Neuronal stem cell (in vitro differentiated cells): ENCODE results near the gene SLC22A7.

ENCODE experiments used
- DNase-seq: peaks from one replicate; pipeline ENCODE4 v3.0.0-alpha.2; 2013; ENCODE audit warnings: low spot score
- H2AFZ ChIP-seq: one replicate; pipeline ENCODE4 v1.6.1; 2013; ENCODE audit warnings: mild to moderate bottlenecking, low read length, inconsistent platforms
- H2AK5ac ChIP-seq: 2 replicates; pipeline ENCODE4 v1.6.1; 2013; ENCODE audit warnings: low read depth, mild to moderate bottlenecking, inconsistent platforms, low read length, moderate library complexity, mixed read lengths
- H2BK120ac ChIP-seq: 2 replicates; pipeline ENCODE4 v1.6.1; 2013; ENCODE audit warnings: low read depth, mild to moderate bottlenecking, inconsistent platforms, low read length, moderate library complexity, mixed read lengths
- H2BK12ac ChIP-seq: one replicate; pipeline ENCODE4 v1.6.1; 2013; ENCODE audit warnings: low read length, inconsistent platforms
- H2BK15ac ChIP-seq: 2 replicates; pipeline ENCODE4 v1.6.1; 2013; ENCODE audit warnings: mild to moderate bottlenecking, low read length, inconsistent platforms, mixed read lengths
- H2BK5ac ChIP-seq: one replicate; pipeline ENCODE4 v1.6.1; 2013; ENCODE audit warnings: inconsistent platforms, mild to moderate bottlenecking, low read length, moderate library complexity
- H3K14ac ChIP-seq: one replicate; pipeline ENCODE4 v1.6.1; 2013; ENCODE audit warnings: low read length, inconsistent platforms
- H3K18ac ChIP-seq: 2 replicates; pipeline ENCODE4 v1.6.1; 2013; ENCODE audit warnings: low read length, inconsistent platforms
- H3K23ac ChIP-seq: 2 replicates; pipeline ENCODE4 v1.6.1; 2013; ENCODE audit warnings: low read depth, mild to moderate bottlenecking, mixed read lengths, low read length, inconsistent platforms; ENCODE audit not compliant: poor library complexity
- H3K27ac ChIP-seq: replicated peaks from 3 replicates; pipeline ENCODE4 v1.5.1; 2013; ENCODE audit warnings: low read length, inconsistent platforms
- H3K27me3 ChIP-seq, 3 experiments: 2 replicates each; pipeline ENCODE4 v1.6.1; 2013; ENCODE audit warnings: low read length in 3 of 3, mild to moderate bottlenecking in 2 of 3, inconsistent platforms in 1 of 3, low read depth in 1 of 3, mixed read lengths in 1 of 3, moderate library complexity in 1 of 3; ENCODE audit not compliant: control insufficient read depth in 3 of 3, insufficient read depth in 3 of 3
- H3K36me3 ChIP-seq, 2 donors: replicated peaks in 1 of 2; 2 replicates each; pipeline ENCODE4 v1.6.1; 2013; ENCODE audit warnings: low read length in 2 of 2; ENCODE audit not compliant: control insufficient read depth in 2 of 2, insufficient read depth in 2 of 2
- H3K4ac ChIP-seq: 2 replicates; pipeline ENCODE4 v1.6.1; 2013; ENCODE audit warnings: inconsistent platforms, mild to moderate bottlenecking, low read length, moderate library complexity
- H3K4me1 ChIP-seq, 2 donors: 1 replicate in 1 of 2; 2 replicates in 1 of 2; pipeline ENCODE4 v1.6.1; 2013; ENCODE audit warnings: low read length in 2 of 2, low read depth in 1 of 2; ENCODE audit not compliant: control insufficient read depth in 2 of 2, insufficient read depth in 1 of 2
- H3K4me2 ChIP-seq: one replicate; pipeline ENCODE4 v1.6.1; 2013; ENCODE audit warnings: mild to moderate bottlenecking, low read length, inconsistent platforms; ENCODE audit not compliant: insufficient read depth, poor library complexity, severe bottlenecking
- H3K4me3 ChIP-seq, 2 donors: 2 replicates each; pipeline ENCODE4 v1.5.1; 2013; ENCODE audit warnings: low read length in 2 of 2, mild to moderate bottlenecking in 2 of 2, inconsistent platforms in 1 of 2, moderate library complexity in 1 of 2
- H3K79me1 ChIP-seq: one replicate; pipeline ENCODE4 v1.6.1; 2013; ENCODE audit warnings: low read depth, mild to moderate bottlenecking, inconsistent platforms, low read length, moderate library complexity
- H3K9ac ChIP-seq: one replicate; pipeline ENCODE4 v1.6.1; 2013; ENCODE audit warnings: mild to moderate bottlenecking, low read depth, low read length, inconsistent platforms; ENCODE audit not compliant: poor library complexity
- H3K9me3 ChIP-seq, 2 donors: replicated peaks in 1 of 2; 2 replicates each; pipeline versions ENCODE3 to v1.6.1; 2013; ENCODE audit warnings: low read length in 2 of 2, mild to moderate bottlenecking in 2 of 2, inconsistent platforms in 1 of 2, low read depth in 1 of 2, mixed read lengths in 1 of 2, moderate library complexity in 1 of 2; ENCODE audit not compliant: control insufficient read depth in 2 of 2, insufficient read depth in 1 of 2
- H4K8ac ChIP-seq: one replicate; pipeline ENCODE4 v1.6.1; 2013; ENCODE audit warnings: low read depth, mild to moderate bottlenecking, inconsistent platforms, low read length, moderate library complexity
- H4K91ac ChIP-seq: one replicate; pipeline ENCODE4 v1.6.1; 2013; ENCODE audit warnings: low read length, low read depth, mild to moderate bottlenecking, inconsistent platforms; ENCODE audit not compliant: poor library complexity
- WGBS, 2 donors: extraction: QIAGEN DNeasy Blood & Tissue Kit; methylation state at CpG; one replicate each; pipeline ENCODE4 v1.1.7; 2013; ENCODE audit warnings: missing lambda C conversion rate in 2 of 2, mixed read lengths in 1 of 2; ENCODE audit not compliant: insufficient read length in 2 of 2, insufficient replicate concordance in 1 of 2; ENCODE audit errors: extremely low coverage in 2 of 2; 5-methylcytosine and 5-hydroxymethylcytosine counted together

Gene SLC22A7

GRCh38 chr6:43303751-43304331 lies 5.8 kb downstream of the SLC22A7 start:
- H3K4ac ChIP-seq: no peak overlapping the region
- no peak overlapping the region for H3K18ac ChIP-seq
- WGBS, 2 donors: no CpG with 5 or more reads among the region's 8 CpGs
- H3K9me3 ChIP-seq: no peaks in the 10 kb centered on the region
- H3K9ac ChIP-seq: no peak overlapping the region
- H3K14ac ChIP-seq: no peak overlapping the region
- no peak overlapping the region for H4K91ac ChIP-seq
- H2BK120ac ChIP-seq: no peak overlapping the region
- no peak overlapping the region for H2AFZ ChIP-seq
- H2BK12ac ChIP-seq: peak overlapping the region; percentile 19
- H3K79me1 ChIP-seq: peaks cover 2% of the 10 kb centered on the region
- H3K4me2 ChIP-seq: no peak overlapping the region
- H3K36me3 ChIP-seq: no peaks in the 10 kb centered on the region
- DNase-seq: no peak
- peaks cover 0 to 78% (median 2%) of the 10 kb centered on the region in 3 experiments for H3K27me3 ChIP-seq
- peaks cover 0 to 17% of the 10 kb centered on the region in 2 donors for H3K4me1 ChIP-seq
- H3K27ac ChIP-seq: no peak overlapping the region
- no peak overlapping the region for H2BK5ac ChIP-seq
- no peak overlapping the region for H2BK15ac ChIP-seq
- no peak overlapping the region for H2AK5ac ChIP-seq
- no peak overlapping the region for H4K8ac ChIP-seq
- peak overlapping the region; percentile 71 for H3K23ac ChIP-seq
- no peak overlapping the region for H3K4me3 ChIP-seq

DNA sequence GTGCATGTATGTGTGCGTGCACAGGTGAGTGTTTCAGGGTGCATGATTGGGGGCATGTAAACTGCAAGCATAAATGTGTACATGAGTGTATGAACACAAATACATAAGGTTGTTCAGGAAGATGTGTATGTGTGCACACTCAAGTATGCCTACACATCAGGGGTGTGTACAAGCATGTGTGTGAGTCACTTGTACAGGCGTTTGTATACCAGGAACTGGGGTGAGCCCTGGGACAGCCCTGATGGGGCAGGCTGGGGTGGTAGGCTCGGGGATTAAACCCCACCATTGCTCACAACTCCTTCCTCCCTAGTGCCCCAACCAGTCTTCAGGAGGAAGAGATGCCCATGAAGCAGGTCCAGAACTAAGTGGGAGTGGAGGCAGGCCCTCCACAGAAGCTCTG lies 6.3 kb downstream of the SLC22A7 start:
- H2AFZ ChIP-seq: no peak overlapping the region
- H3K4me1 ChIP-seq: peaks cover 0 to 17% of the 10 kb centered on the region in 2 donors
- no peak overlapping the region for H4K8ac ChIP-seq
- H2BK5ac ChIP-seq: no peak overlapping the region
- H3K9ac ChIP-seq: no peak overlapping the region
- H3K4ac ChIP-seq: no peak overlapping the region
- no peak overlapping the region for H4K91ac ChIP-seq
- no peak overlapping the region for H3K4me2 ChIP-seq
- no peak overlapping the region for H3K18ac ChIP-seq
- peaks cover 2% of the 10 kb centered on the region for H3K79me1 ChIP-seq
- no peak overlapping the region for H3K4me3 ChIP-seq
- H3K9me3 ChIP-seq: no peaks in the 10 kb centered on the region
- H3K27me3 ChIP-seq: peaks cover 0 to 79% (median 4%) of the 10 kb centered on the region in 3 experiments
- no peak overlapping the region for H3K27ac ChIP-seq
- no peak overlapping the region for H3K23ac ChIP-seq
- no peak overlapping the region for H2BK120ac ChIP-seq
- H2AK5ac ChIP-seq: no peak overlapping the region
- no peak overlapping the region for H2BK12ac ChIP-seq
- H3K36me3 ChIP-seq: no peaks in the 10 kb centered on the region
- no peak overlapping the region for H3K14ac ChIP-seq
- WGBS, 2 donors: no CpG with 5 or more reads among the region's 3 CpGs
- no peak overlapping the region for H2BK15ac ChIP-seq
- DNase-seq: no peak

GRCh38 chr6:43304882-43305281 lies 6.8 kb downstream of the SLC22A7 start:
- Histone ChIP-seq H3K36me3 (no peaks in the 10 kb centered on the region), H3K23ac (no peak overlapping the region), H3K4me1 (peaks cover 0 to 15% of the 10 kb centered on the region in 2 donors), H3K18ac (no peak overlapping the region), H2BK120ac (no peak overlapping the region), H3K4ac (no peak overlapping the region), H2AFZ (no peak overlapping the region), H4K8ac (no peak overlapping the region), H3K14ac (no peak overlapping the region), H2BK5ac (no peak overlapping the region), H2BK15ac (no peak overlapping the region), H2BK12ac (no peak overlapping the region), H3K9ac (no peak overlapping the region), H3K9me3 (no peaks in the 10 kb centered on the region), H3K27me3 (peaks cover 0 to 77% (median 4%) of the 10 kb centered on the region in 3 experiments), H3K27ac (no peak overlapping the region), H4K91ac (no peak overlapping the region), H3K79me1 (peaks cover 2% of the 10 kb centered on the region), H2AK5ac (no peak overlapping the region), H3K4me2 (no peak overlapping the region), H3K4me3 (no peak overlapping the region)
- no CpG with 5 or more reads among the region's 2 CpGs for WGBS, 2 donors
- DNase-seq: no peak

DNA sequence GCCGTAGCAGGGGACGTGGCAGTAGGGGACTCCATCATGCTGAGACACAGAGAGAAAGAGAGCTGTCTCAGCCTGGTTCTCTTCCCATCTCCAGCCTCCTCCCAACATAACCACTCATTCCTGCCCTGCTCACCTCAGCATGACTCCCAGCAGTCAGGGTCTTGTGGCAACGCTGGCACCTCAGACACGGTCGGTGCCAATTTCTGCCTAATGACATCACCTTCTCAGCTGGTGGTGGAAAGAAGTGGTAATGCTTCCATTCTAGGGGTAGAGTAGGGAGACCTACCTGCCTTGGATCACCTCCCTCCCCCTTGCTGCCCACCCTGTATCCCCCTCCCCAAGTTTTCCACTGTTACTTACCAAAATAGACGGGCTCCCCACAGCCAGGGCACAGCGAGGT lies 8.0 kb downstream of the SLC22A7 start:
- no peak overlapping the region for H3K4ac ChIP-seq
- no peak overlapping the region for H2BK15ac ChIP-seq
- no peak overlapping the region for H2BK5ac ChIP-seq
- H2AK5ac ChIP-seq: peak overlapping the region; percentile 78
- H4K91ac ChIP-seq: no peak overlapping the region
- no peak overlapping the region for H2AFZ ChIP-seq
- no peak overlapping the region for H3K4me2 ChIP-seq
- DNase-seq: no peak
- H3K9ac ChIP-seq: no peak overlapping the region
- H3K27ac ChIP-seq: no peak overlapping the region
- H2BK12ac ChIP-seq: no peak overlapping the region
- H3K36me3 ChIP-seq: no peaks in the 10 kb centered on the region
- no CpG with 5 or more reads among the region's 7 CpGs for WGBS, 2 donors
- peaks cover 0 to 15% of the 10 kb centered on the region in 2 donors for H3K4me1 ChIP-seq
- no peak overlapping the region for H3K4me3 ChIP-seq
- H2BK120ac ChIP-seq: no peak overlapping the region
- peaks cover 0 to 73% (median 4%) of the 10 kb centered on the region in 3 experiments for H3K27me3 ChIP-seq
- no peak overlapping the region for H3K23ac ChIP-seq
- H3K18ac ChIP-seq: peak overlapping the region; percentile 19
- H3K79me1 ChIP-seq: peaks cover 2% of the 10 kb centered on the region
- no peak overlapping the region for H4K8ac ChIP-seq
- H3K14ac ChIP-seq: no peak overlapping the region
- H3K9me3 ChIP-seq: no peaks in the 10 kb centered on the region
